GM12801 (cell line): ENCODE data around the gene CLDN9.

Source experiments
- CTCF ChIP-seq: IDR thresholded peaks from one replicate; pipeline ENCODE4 v1.5.1; 2011; ENCODE audit warnings: control low read depth; ENCODE audit not compliant: insufficient read length; ENCODE audit errors: extremely low read depth

Gene CLDN9

GRCh38 chr16:3017794-3018506 lies 5.2 kb downstream of the CLDN9 start, which contains the start of gene CLDN6:
Gene CLDN6, minus strand, starts transcription at chr16:3018183. Its CDS starts 2,162 bp downstream, at chr16:3016021.
- TF ChIP-seq CTCF, result no peak

- no peak for TF ChIP-seq CTCF
Measured at GRCh38 chr16:3019594-3020246, 7.0 kb downstream of the CLDN9 start.

- no peak for TF ChIP-seq CTCF
Measured at GRCh38 chr16:3020247-3020603, 7.5 kb downstream of the CLDN9 start, which contains the start of gene TNFRSF12A. Gene TNFRSF12A, plus strand, starts transcription at chr16:3020368. Its CDS starts 30 bp downstream, at chr16:3020398.

GRCh38 chr16:3020604-3021448 lies 8.1 kb downstream of the CLDN9 start:
- no peak for TF ChIP-seq CTCF

- TF ChIP-seq CTCF, result no peak
Measured at GRCh38 chr16:3021449-3022207, 8.9 kb downstream of the CLDN9 start.

- TF ChIP-seq CTCF, result no peak
Measured at GRCh38 chr16:3022208-3022683, 9.5 kb downstream of the CLDN9 start.
